GM12891 (cell line): ENCODE results near the gene ANKDD1B.

ENCODE experiments used
- POLR2A ChIP-seq: IDR thresholded peaks from 2 replicates; pipeline ENCODE4 v1.6.1; 2011; ENCODE audit warnings: low read depth, low read length, control low read depth
- POLR2AphosphoS5 ChIP-seq: IDR thresholded peaks from 2 replicates; pipeline ENCODE4 v1.6.1; 2011; ENCODE audit warnings: low read depth, low read length, control low read depth
- POU2F2 ChIP-seq: IDR thresholded peaks from 2 replicates; pipeline ENCODE4 v1.6.1; 2011; ENCODE audit warnings: low read depth, mild to moderate bottlenecking, control low read depth, low read length, moderate library complexity
- SPI1 ChIP-seq: IDR thresholded peaks from 2 replicates; pipeline ENCODE4 v1.6.1; 2011; ENCODE audit warnings: low read depth, low read length, control low read depth
- TAF1 ChIP-seq: IDR thresholded peaks from 2 replicates; pipeline ENCODE4 v1.6.1; 2011; ENCODE audit warnings: low read depth, low read length, control low read depth

DNA sequence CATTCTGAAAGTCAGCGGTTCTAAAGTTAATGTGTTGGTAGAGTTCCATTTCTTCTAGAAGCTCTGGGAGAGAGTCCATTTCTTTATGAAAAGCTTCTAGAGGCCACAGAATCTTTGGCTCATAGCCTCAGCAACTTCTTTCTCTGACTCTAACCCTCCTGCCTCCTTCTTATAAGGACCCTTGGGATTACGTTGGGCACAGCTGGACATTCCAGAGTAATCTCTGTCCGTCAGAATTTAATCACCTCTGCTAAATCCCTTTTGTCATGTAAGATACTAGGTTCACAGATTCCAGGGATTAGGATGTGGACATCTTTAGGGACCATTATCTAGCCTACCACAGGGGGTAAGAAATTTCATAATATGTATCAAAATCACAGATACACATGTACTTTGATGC lies 22.6 kb upstream of the ANKDD1B start:
- no peak for TF ChIP-seq POLR2AphosphoS5
- no peak for TF ChIP-seq TAF1
- no peak for TF ChIP-seq POU2F2
- TF ChIP-seq POLR2A, result no peak
- no peak for TF ChIP-seq SPI1
